Measurements from ENCODE around the gene CHST11.

CHST11 gene

DNA sequence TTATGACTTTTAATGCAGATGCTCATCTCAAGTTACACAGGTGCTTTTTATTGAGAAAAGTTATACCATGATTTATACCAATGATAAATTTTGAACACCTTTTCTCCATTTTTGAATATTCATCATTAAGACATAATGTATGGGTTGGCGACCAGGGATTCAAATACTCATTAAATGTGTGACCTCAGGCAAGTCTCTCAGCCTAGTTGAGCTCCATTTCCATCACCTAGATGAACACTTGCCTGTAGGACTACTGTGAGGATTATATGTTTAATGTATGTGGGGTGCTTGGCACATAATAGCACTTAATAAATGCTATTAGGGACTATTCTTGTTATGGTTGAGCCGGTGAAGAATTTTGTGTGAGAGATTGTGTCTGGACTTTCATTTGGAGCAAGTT is 228.6 kb downstream of the CHST11 start:
- no peak for TF ChIP-seq Cebpa-rat (IDR thresholded peaks at IDR 0.05)
- H3K27ac ChIP-seq = no peak overlapping the region
- H3K36me3 ChIP-seq = 0 out of 2 replicates have a peak, but pooled peaks cover under 1% of the 10 kb centered on the region
- no peaks in the 10 kb centered on the region for H3K27me3 ChIP-seq
- peaks cover 85% of the 10 kb centered on the region for H3K4me1 ChIP-seq
- peaks cover 99% of the 10 kb centered on the region for H4K20me1 ChIP-seq
- no peaks in the 10 kb centered on the region for H3K9me3 ChIP-seq
- H3K4me3 ChIP-seq = no peak overlapping the region
- H3K4me2 ChIP-seq = no peak overlapping the region
- no peak overlapping the region for H3K9ac ChIP-seq

GRCh38 chr12:104686196-104686595 is 229.4 kb downstream of the CHST11 start:
- H3K9me3 ChIP-seq = no peaks in the 10 kb centered on the region
- H3K36me3 ChIP-seq = 0 out of 2 replicates have a peak, but pooled peaks cover 8% of the 10 kb centered on the region
- H3K4me1 ChIP-seq = peaks cover 83% of the 10 kb centered on the region
- no peaks in the 10 kb centered on the region for H3K27me3 ChIP-seq
- TF ChIP-seq Cebpa-rat (IDR thresholded peaks at IDR 0.05) = no peak
- H3K9ac ChIP-seq = no peak overlapping the region
- H3K27ac ChIP-seq = peak overlapping the region; percentile 83
- peaks cover 99% of the 10 kb centered on the region for H4K20me1 ChIP-seq
- no peak overlapping the region for H3K4me3 ChIP-seq
- peak overlapping the region; percentile 85 for H3K4me2 ChIP-seq

DNA sequence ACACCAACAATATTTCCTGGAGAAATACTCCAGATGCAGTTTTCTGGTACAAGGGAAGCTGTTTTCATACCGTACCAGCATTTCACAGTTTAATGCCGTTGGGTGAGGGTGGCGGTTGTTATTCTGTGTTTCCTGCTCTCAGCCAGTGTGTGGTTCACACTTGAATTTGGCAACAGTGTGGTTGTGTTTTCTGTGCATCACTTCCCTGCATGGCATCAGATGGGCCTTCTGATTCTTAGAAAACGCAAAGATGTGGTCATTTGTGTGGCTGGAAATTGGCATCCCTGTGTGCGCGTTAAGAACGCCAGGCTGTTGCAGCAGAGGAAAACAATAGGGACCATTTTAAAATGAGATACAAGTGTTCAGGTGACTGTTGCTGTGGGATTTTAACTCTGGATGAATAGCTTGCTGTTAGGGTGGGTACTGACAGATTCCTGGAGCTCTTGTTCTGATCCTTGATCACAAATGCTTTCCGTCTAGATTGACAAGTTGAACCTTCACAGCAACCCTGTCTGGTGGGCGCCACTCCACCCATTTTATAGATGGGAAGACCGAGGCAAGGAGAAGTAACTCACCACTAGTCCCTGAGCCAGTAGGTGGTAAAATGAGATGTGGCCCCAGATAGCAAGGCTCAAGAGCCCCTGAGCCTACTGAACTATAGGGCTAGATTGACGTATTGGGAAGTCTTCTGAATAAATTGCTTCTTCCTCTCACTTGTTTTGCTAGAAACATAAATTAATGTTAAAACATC is 231.2 kb downstream of the CHST11 start:
- Histone ChIP-seq H3K9ac (peak overlapping the region; percentile 59; the same call in 1 of the 2 replicates), H3K4me1 (peaks cover 78% of the 10 kb centered on the region), H3K9me3 (peaks cover 14% of the 10 kb centered on the region), H4K20me1 (peaks cover 96% of the 10 kb centered on the region), H3K36me3 (peaks cover 25% of the 10 kb centered on the region), H3K4me2 (peak overlapping the region; percentile 85), H3K27ac (peak overlapping the region; percentile 83), H3K4me3 (peak overlapping the region; percentile 18; the same call in 1 of the 2 replicates), H3K27me3 (no peaks in the 10 kb centered on the region)
- peak; percentile 61; the same call in 1 of the 2 replicates for TF ChIP-seq Cebpa-rat (IDR thresholded peaks at IDR 0.05)

GRCh38 chr12:104689635-104690034 is 232.9 kb downstream of the CHST11 start:
- Histone ChIP-seq H3K27me3 (no peaks in the 10 kb centered on the region), H3K36me3 (peaks cover 31% of the 10 kb centered on the region), H4K20me1 (peaks cover 96% of the 10 kb centered on the region), H3K4me2 (peak overlapping the region; percentile 85), H3K4me3 (no peak overlapping the region), H3K4me1 (peaks cover 81% of the 10 kb centered on the region), H3K9ac (no peak overlapping the region), H3K9me3 (peaks cover 14% of the 10 kb centered on the region), H3K27ac (0 out of 2 replicates have a peak overlapping the region, but pooled peaks have one; percentile 1)
- no peak for TF ChIP-seq Cebpa-rat (IDR thresholded peaks at IDR 0.05)

DNA sequence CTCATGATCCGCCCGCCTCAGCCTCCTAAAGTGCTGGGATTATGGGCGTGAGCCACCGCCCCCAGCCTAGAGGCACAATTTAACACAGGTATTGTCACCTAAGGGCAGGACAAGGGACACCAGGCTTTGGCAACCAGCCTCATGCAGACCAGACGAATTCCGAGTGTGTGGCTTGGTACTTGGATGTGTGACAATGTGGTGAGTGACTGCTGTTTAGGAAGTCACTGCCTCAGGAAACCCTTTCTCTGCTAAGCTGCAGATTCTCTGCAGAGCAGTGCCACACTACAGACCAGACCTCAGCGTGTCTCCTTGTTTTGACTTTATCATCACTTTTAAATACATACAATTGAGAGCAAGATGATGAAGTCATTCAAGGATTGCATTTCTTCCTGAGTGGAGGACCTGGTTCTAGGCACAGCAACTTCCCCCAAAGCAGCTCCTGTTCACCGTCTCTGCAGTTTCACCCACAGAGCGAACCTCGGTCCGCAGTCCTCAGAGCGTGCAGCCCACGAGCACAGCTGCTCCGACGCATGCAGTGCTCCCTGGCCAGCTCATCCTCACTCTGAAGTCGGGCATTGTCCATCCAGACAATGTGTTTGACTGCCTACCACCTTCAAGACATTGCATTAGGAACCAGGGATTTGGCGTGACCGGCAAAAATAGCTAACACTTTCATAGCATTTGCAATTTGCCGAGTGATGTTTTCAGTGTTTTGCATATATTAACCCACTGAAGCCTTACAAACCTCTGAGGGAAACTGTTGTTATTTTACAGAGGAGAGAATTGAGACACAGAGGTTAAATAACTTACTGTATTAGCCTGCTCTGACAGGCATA is 235.2 kb downstream of the CHST11 start:
- peaks cover 96% of the 10 kb centered on the region for H4K20me1 ChIP-seq
- peaks cover 31% of the 10 kb centered on the region for H3K36me3 ChIP-seq
- no peak overlapping the region for H3K4me3 ChIP-seq
- H3K4me2 ChIP-seq = peak overlapping the region; percentile 19; the same call in 1 of the 2 replicates
- no peak overlapping the region for H3K9ac ChIP-seq
- TF ChIP-seq Cebpa-rat (IDR thresholded peaks at IDR 0.05) = no peak
- H3K4me1 ChIP-seq = peaks cover 87% of the 10 kb centered on the region
- peaks cover 14% of the 10 kb centered on the region for H3K9me3 ChIP-seq
- no peak overlapping the region for H3K27ac ChIP-seq
- H3K27me3 ChIP-seq = no peaks in the 10 kb centered on the region

DNA sequence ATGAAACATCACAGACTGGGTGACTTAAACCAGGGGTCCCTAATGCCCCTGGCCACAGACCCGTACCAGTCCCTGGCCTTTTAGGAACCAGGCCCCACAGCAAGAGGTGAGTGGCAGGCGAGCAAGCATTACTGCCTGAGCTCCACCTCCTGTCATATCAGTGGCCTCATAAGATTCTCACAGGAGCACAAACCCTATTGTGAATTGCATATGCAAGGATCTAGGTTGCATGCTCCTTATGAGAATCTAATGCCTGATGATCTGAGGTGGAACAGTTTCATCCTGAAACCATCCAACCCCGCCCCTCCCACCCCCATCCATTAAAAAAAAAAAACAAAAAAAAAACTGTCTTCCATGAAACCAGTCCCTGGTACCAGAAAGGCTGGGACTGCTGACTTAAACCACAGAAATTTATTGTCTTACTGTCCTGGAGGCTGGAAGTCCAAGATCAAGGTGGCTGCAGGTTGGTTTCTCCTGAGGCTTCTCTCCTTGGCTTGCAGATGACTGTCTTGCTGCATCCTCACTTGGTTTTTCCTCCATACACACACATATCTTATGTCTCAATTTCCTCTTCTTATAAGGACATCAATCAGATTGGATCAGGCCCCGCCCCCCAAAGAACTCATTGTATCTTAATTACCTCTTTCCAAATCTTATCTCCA is 235.9 kb downstream of the CHST11 start:
- Histone ChIP-seq H3K9me3 (peaks cover 14% of the 10 kb centered on the region), H3K9ac (no peak overlapping the region), H3K27ac (no peak overlapping the region), H3K4me2 (no peak overlapping the region), H3K27me3 (no peaks in the 10 kb centered on the region), H3K36me3 (peaks cover 31% of the 10 kb centered on the region), H3K4me1 (peaks cover 80% of the 10 kb centered on the region), H4K20me1 (peaks cover 96% of the 10 kb centered on the region), H3K4me3 (no peak overlapping the region)
- TF ChIP-seq Cebpa-rat (IDR thresholded peaks at IDR 0.05) = no peak

GRCh38 chr12:104693493-104693892 is 236.7 kb downstream of the CHST11 start:
- TF ChIP-seq Cebpa-rat (IDR thresholded peaks at IDR 0.05) = no peak
- Histone ChIP-seq H3K36me3 (peaks cover 31% of the 10 kb centered on the region), H3K27me3 (no peaks in the 10 kb centered on the region), H3K4me3 (no peak overlapping the region), H4K20me1 (peaks cover 96% of the 10 kb centered on the region), H3K4me2 (0 out of 2 replicates have a peak overlapping the region, but pooled peaks have one; percentile 87), H3K9ac (no peak overlapping the region), H3K9me3 (peaks cover 14% of the 10 kb centered on the region), H3K4me1 (peaks cover 72% of the 10 kb centered on the region), H3K27ac (no peak overlapping the region)

- Histone ChIP-seq H3K27ac (peak overlapping the region; percentile 64), H3K4me1 (peaks cover 65% of the 10 kb centered on the region), H4K20me1 (peaks cover 96% of the 10 kb centered on the region), H3K9ac (no peak overlapping the region), H3K36me3 (peaks cover 31% of the 10 kb centered on the region), H3K27me3 (no peaks in the 10 kb centered on the region), H3K9me3 (peaks cover 14% of the 10 kb centered on the region), H3K4me3 (no peak overlapping the region), H3K4me2 (peak overlapping the region; percentile 87)
- TF ChIP-seq Cebpa-rat (IDR thresholded peaks at IDR 0.05) = no peak
These were observed 237.4 kb downstream of the CHST11 start for GRCh38 chr12:104694161-104694560.

- Histone ChIP-seq H3K4me2 (peak overlapping the region; percentile 87), H3K4me1 (peaks cover 65% of the 10 kb centered on the region), H3K9ac (peak overlapping the region; percentile 25; the same call in 1 of the 2 replicates), H3K4me3 (no peak overlapping the region), H3K27me3 (no peaks in the 10 kb centered on the region), H4K20me1 (peaks cover 96% of the 10 kb centered on the region), H3K36me3 (peaks cover 31% of the 10 kb centered on the region), H3K9me3 (peaks cover 14% of the 10 kb centered on the region), H3K27ac (peak overlapping the region; percentile 64)
- no peak for TF ChIP-seq Cebpa-rat (IDR thresholded peaks at IDR 0.05)
These were observed 238.0 kb downstream of the CHST11 start for GRCh38 chr12:104694711-104695110.
